K562 (cell line): ENCODE measurements around the gene TTC21A. TPM values are rescaled to one million over a fixed set of nuclear protein-coding genes. Genes with fewer than 3 reads are reported as not detected.

Source experiments
- ATAC-seq: fragments of 200-7000 bp; cut with Tn5 transposase; 3 replicates; pipeline ENCODE4 v1.9.1; 2020; ENCODE audit warnings: moderate library complexity
- BruUV-seq: library from RNA; stranded (reverse); fragments of 400-500 nt; replicated peaks from 2 replicates; lab custom pipeline; 2021; lab: Mats Ljungman, UMichigan
- CTCF ChIA-PET: fragments of 300-600 bp; formaldehyde crosslinking; extraction: SDS; loops from one replicate; lab custom pipeline; 2021; ENCODE audit warnings: low intra/inter-chr PET ratio; lab: Yijun Ruan, JAX
- POLR2A ChIA-PET: fragments of 300-600, 350-650 bp; sonication (Branson Sonifier 250); formaldehyde crosslinking; extraction: SDS; loops from one replicate; lab custom pipeline; 2021; ENCODE audit warnings: antibody characterized with exemption, inconsistent platforms; lab: Yijun Ruan, JAX
- DNase-seq, 4 experiments: peaks; one replicate each; pipeline versions ENCODE4 v3.0.0 to v3.0.0-alpha.2; 2011 to 2018; ENCODE audit warnings: low spot score in 3 of 4, mixed read lengths in 3 of 4; ENCODE audit errors: extremely low read depth in 1 of 4
- FAIRE-seq: peaks from 2 replicates; lab custom pipeline; 2011; peaks lifted over from hg19 to GRCh38; lab: Jason Lieb, UNC
- H2AFZ ChIP-seq: 2 replicates; pipeline ENCODE4 v1.6.0; 2011; ENCODE audit warnings: low read depth, low read length, control low read depth, inconsistent platforms
- H3K27ac ChIP-seq: fragments of 200-600 bp; 3 replicates; pipeline ENCODE4 v1.8.0; 2011; ENCODE audit warnings: low read depth, mild to moderate bottlenecking, control low read depth, inconsistent platforms, low read length, moderate library complexity, mixed read lengths; ENCODE audit errors: extremely low read depth
- H3K27me3 ChIP-seq, 2 experiments: fragments of 300-600 bp in 1 of 2; 2 replicates in 1 of 2; 3 replicates in 1 of 2; pipeline versions ENCODE4 v1.6.0 to v1.8.0; 2011; ENCODE audit warnings: inconsistent platforms in 2 of 2, low read length in 2 of 2, mild to moderate bottlenecking in 1 of 2, mixed read lengths in 1 of 2, moderate library complexity in 1 of 2; ENCODE audit not compliant: control insufficient read depth in 2 of 2, insufficient read depth in 2 of 2
- H3K36me3 ChIP-seq: fragments of 300-600 bp; 3 replicates; pipeline ENCODE4 v1.8.0; 2011; ENCODE audit warnings: mild to moderate bottlenecking, low read length, inconsistent platforms; ENCODE audit not compliant: control insufficient read depth, insufficient read depth
- H3K4me1 ChIP-seq, 2 experiments: fragments of 200-600 bp in 1 of 2; replicated peaks in 1 of 2; 2 replicates in 1 of 2; 3 replicates in 1 of 2; pipeline versions ENCODE4 v1.5.1 to v1.8.0; 2011; ENCODE audit warnings: inconsistent platforms in 2 of 2, low read length in 2 of 2, mild to moderate bottlenecking in 1 of 2, mixed read lengths in 1 of 2, moderate library complexity in 1 of 2; ENCODE audit not compliant: control insufficient read depth in 2 of 2, insufficient read depth in 2 of 2
- H3K4me2 ChIP-seq: 2 replicates; pipeline ENCODE4 v1.6.1; 2011; ENCODE audit warnings: low read length, control low read depth, inconsistent platforms, mixed read lengths; ENCODE audit not compliant: insufficient read depth
- H3K4me3 ChIP-seq: fragments of 200-600 bp; sonication (generic), shearing (Covaris generic); 2 replicates; pipeline ENCODE4 v1.5.1; 2016; ENCODE audit warnings: control low read depth, inconsistent platforms
- H3K79me2 ChIP-seq: fragments of 200-600 bp; 3 replicates; pipeline ENCODE4 v1.8.0; 2011; ENCODE audit warnings: low read length, inconsistent platforms; ENCODE audit not compliant: control insufficient read depth, insufficient read depth
- H3K9ac ChIP-seq, 2 experiments: 2 replicates each; pipeline versions ENCODE4 v1.6.0 to v1.6.1; 2011; ENCODE audit warnings: low read depth in 2 of 2, low read length in 2 of 2, control low read depth in 1 of 2, inconsistent platforms in 1 of 2, mild to moderate bottlenecking in 1 of 2, mixed read lengths in 1 of 2; ENCODE audit not compliant: insufficient read depth in 1 of 2
- H3K9me1 ChIP-seq: one replicate; pipeline ENCODE4 v1.6.0; 2011; ENCODE audit warnings: inconsistent platforms, mild to moderate bottlenecking, low read length, moderate library complexity; ENCODE audit not compliant: control insufficient read depth, insufficient read depth
- H3K9me3 ChIP-seq: replicated peaks from 2 replicates; pipeline ENCODE4 v1.5.1; 2011; ENCODE audit warnings: low read depth, low read length, inconsistent platforms; ENCODE audit not compliant: control insufficient read depth, insufficient read depth
- H4K20me1 ChIP-seq: replicated peaks from 2 replicates; pipeline ENCODE4 v1.6.1; 2011; ENCODE audit warnings: low read length, inconsistent platforms, mixed read lengths; ENCODE audit not compliant: control insufficient read depth, insufficient read depth
- ATF4 ChIP-seq: fragments of 450-650 bp; formaldehyde crosslinking; IDR thresholded peaks from 2 replicates; pipeline ENCODE4 v1.4.0; 2022; ENCODE audit warnings: mild to moderate bottlenecking, moderate library complexity
- BCOR ChIP-seq: fragments of 450-650 bp; IDR thresholded peaks from 2 replicates; pipeline ENCODE4 v1.6.1; 2016
- ETS1 ChIP-seq: conservative IDR thresholded peaks from 2 replicates; pipeline ENCODE4 v1.6.1; 2011; ENCODE audit warnings: low read depth, mild to moderate bottlenecking, low read length; ENCODE audit not compliant: control insufficient read depth
- ETS2 ChIP-seq: IDR thresholded peaks from 2 replicates; pipeline ENCODE4 v1.6.1; 2016; ENCODE audit warnings: borderline replicate concordance, missing genetic modification characterization, mild to moderate bottlenecking, moderate library complexity, missing compliant biosample characterization; ENCODE audit not compliant: poor library complexity, severe bottlenecking
- HEY1 ChIP-seq: fragments of 250-450 bp; sonication (Bioruptor Pico); IDR thresholded peaks from 2 replicates; pipeline ENCODE4 v1.5.0; 2020; ENCODE audit warnings: mild to moderate bottlenecking, moderate library complexity, borderline replicate concordance
- RBM25 ChIP-seq: fragments of 200-400 bp; formaldehyde crosslinking; IDR thresholded peaks from 2 replicates; pipeline ENCODE4 v1.6.1; 2018; ENCODE audit warnings: low read length, low read depth, moderate library complexity; ENCODE audit not compliant: severe bottlenecking
- RNF2 ChIP-seq: sonication (generic); IDR thresholded peaks from 2 replicates; pipeline ENCODE4 v1.6.1; 2016
- SMARCB1 ChIP-seq: IDR thresholded peaks from 2 replicates; pipeline ENCODE4 v1.6.1; 2011; ENCODE audit warnings: improper control_type of control experiment, low read depth; ENCODE audit not compliant: insufficient read length
- SNRNP70 ChIP-seq: fragments of 200-400 bp; formaldehyde crosslinking; optimal IDR thresholded peaks from 2 replicates; pipeline ENCODE3; 2017; ENCODE audit warnings: low read depth, low read length
- ZBTB9 ChIP-seq: fragments of 450-650 bp; formaldehyde crosslinking; IDR thresholded peaks from 2 replicates; pipeline ENCODE4 v1.4.0; 2020; ENCODE audit warnings: mild to moderate bottlenecking, moderate library complexity
- ZNF140 ChIP-seq: fragments of 250-450 bp; sonication (Bioruptor Pico); IDR thresholded peaks from 2 replicates; pipeline ENCODE4 v1.8.0; 2021; ENCODE audit warnings: moderate library complexity, mild to moderate bottlenecking, inconsistent platforms
- ZNF217 ChIP-seq: sonication (generic); formaldehyde crosslinking; IDR thresholded peaks from 2 replicates; pipeline ENCODE4 v1.8.0; 2022; ENCODE audit warnings: mild to moderate bottlenecking, missing genetic modification reagents
- ZNF589 ChIP-seq: fragments of 200-800 bp; sonication (Bioruptor generic); IDR thresholded peaks from 2 replicates; pipeline ENCODE4 v1.6.1; 2016; ENCODE audit warnings: low read depth, missing genetic modification characterization, missing compliant biosample characterization
- ZNF785 ChIP-seq: fragments of 250-450 bp; sonication (Bioruptor Pico); IDR thresholded peaks from 2 replicates; pipeline ENCODE4 v1.4.0; 2020; ENCODE audit warnings: mild to moderate bottlenecking
- WGBS: fragments of 100-300 bp; shearing (Covaris generic); methylation state at CpG from one replicate; pipeline ENCODE4 v1.1.6; 2016; ENCODE audit warnings: low coverage, mixed read lengths; ENCODE audit not compliant: insufficient coverage; ENCODE audit errors: missing lambda C conversion rate; 5-methylcytosine and 5-hydroxymethylcytosine counted together
- in situ Hi-C: fragments of 300-500 bp; cut with MboI; formaldehyde crosslinking; loops from 4 replicates; pipeline ENCODE4 v1.15.0; 2018; ENCODE audit warnings: inconsistent platforms, mixed read lengths
- intact Hi-C: fragments of 100-400 bp; cut with micrococcal nuclease; formaldehyde crosslinking; loops from 2 replicates; pipeline ENCODE4 v1.14.2; 2022
- polyA plus RNA-seq, 8 experiments: library from polyadenylated mRNA; depleted of rRNA in 4 of 8; stranded (reverse) in 5 of 8; unstranded in 3 of 8; fragments of >200 nt; fragmentation: Nextera tagmentation in 2 of 8; fragmentation: Illumina TruSeq in 1 of 8; extraction: Ambion mirVana in 2 of 8; extraction: Trizol in 1 of 8; gene quantifications; 2 replicates each; pipeline versions ENCODE4 v1.2.1 to v1.2.3, GENCODE V29; 2011 to 2014; ENCODE audit warnings: inconsistent platforms in 1 of 8, missing spikeins in 1 of 8
- total RNA-seq, 7 experiments: library from RNA; depleted of rRNA in 6 of 7; stranded (reverse); fragments of >200 nt in 6 of 7; fragmentation: Illumina TruSeq in 2 of 7; extraction: Trizol in 2 of 7; gene quantifications; 2 replicates each; pipeline versions ENCODE4 v1.2.1 to v1.2.3, GENCODE V29; 2011 to 2021; ENCODE audit warnings: low replicate concordance in 1 of 7

TTC21A gene
- total and polyA plus RNA-seq, 9 of the 15 experiments (the other 6 are each of a cell fraction or from before 2014, with no cell fraction given) = 0.22 to 1.4 (median 0.70) TPM

- TF ChIP-seq ZBTB9 (CRISPR knock-in tag) = no peak
- no peak for TF ChIP-seq ETS1
- peak; percentile 25 for TF ChIP-seq RBM25
Measured at GRCh38 chr3:39173318-39174125, 66.0 kb downstream of the TTC21A start (continued).

- no peak overlapping the region; the same call in 1 of the 2 replicates for H3K4me2 ChIP-seq
- 25% methylated on average over 6 of the region's 6 CpGs for WGBS
- intact Hi-C loops = no loop called here
- no peak overlapping the region for H3K4me3 ChIP-seq
- H4K20me1 ChIP-seq = no peaks in the 10 kb centered on the region
- POLR2A ChIA-PET = interaction anchor here (1.0 to 1.3 kb wide), 2 partner anchors 9 to 28 kb away, joined by 3 read pairs; no protein-coding TSS in a partner anchor
- no peaks in the 10 kb centered on the region for H3K9me1 ChIP-seq
- H3K9me3 ChIP-seq = no peaks in the 10 kb centered on the region
- H3K4me1 ChIP-seq = peaks cover 48 to 54% of the 10 kb centered on the region in 2 experiments
- in situ Hi-C loops = no loop called here
- DNase-seq (peak in 1 of 4 experiments; percentile 34), FAIRE-seq (no peak), ATAC-seq (no peak)
- peaks cover 3% of the 10 kb centered on the region; the same call in 2 of the 3 replicates for H3K79me2 ChIP-seq
- peak overlapping the region; percentile 72 for H3K27ac ChIP-seq
- H2AFZ ChIP-seq = peak overlapping the region; percentile 82
- H3K9ac ChIP-seq = peak overlapping the region; percentile 23 to 77; a peak in 2 of 4 replicates
- CTCF ChIA-PET = no interaction called here
- H3K36me3 ChIP-seq = no peaks in the 10 kb centered on the region
- H3K27me3 ChIP-seq = no peaks in the 10 kb centered on the region
- BruUV-seq = no TSS peak
- TF ChIP-seq ZNF217 (CRISPR knock-in tag) (no peak), RNF2 (no peak), HEY1 (CRISPR knock-in tag) (no peak), ZNF140 (CRISPR knock-in tag) (no peak), SNRNP70 (no peak), ZNF589 (peak; percentile 30; the same call in 1 of the 2 replicates), SMARCB1 (no peak), BCOR (no peak), ATF4 (CRISPR knock-in tag) (no peak), ETS2 (tag) (no peak), ZNF785 (CRISPR knock-in tag) (no peak)
Measured at GRCh38 chr3:39176025-39176714, 68.7 kb downstream of the TTC21A start.
